Esophagus muscularis mucosa (tissue), 4 donors: ENCODE measurements around the gene ANKRD44.

Source experiments
- EP300 ChIP-seq: sonication (generic); formaldehyde crosslinking; IDR thresholded peaks from one replicate; pipeline ENCODE4 v1.6.1; 2017; ENCODE audit warnings: antibody characterized with exemption
- POLR2A ChIP-seq: fragments of 450-650 bp; IDR thresholded peaks from one replicate; pipeline ENCODE4 v1.6.1; 2017; ENCODE audit warnings: antibody characterized with exemption, moderate library complexity, mild to moderate bottlenecking, low read depth
- POLR2AphosphoS5 ChIP-seq, 2 donors: sonication (generic); formaldehyde crosslinking; IDR thresholded peaks; one replicate each; pipeline ENCODE4 v1.6.1; 2017; ENCODE audit warnings: antibody characterized with exemption in 2 of 2
- TF ChIP-seq, protein P1 (sequence below), 3 experiments: fragments of 200-600 bp in 2 of 3; fragments of 450-650 bp in 1 of 3; sonication (generic) in 2 of 3; IDR thresholded peaks; one replicate each; pipeline ENCODE4 v1.5.1; 2017 to 2019; ENCODE audit warnings: antibody characterized with exemption in 3 of 3, mild to moderate bottlenecking in 2 of 3, moderate library complexity in 1 of 3

GRCh38 chr2:197315371-197315770 is 4.8 kb upstream of the ANKRD44 start:
- TF ChIP-seq EP300 (no peak), POLR2A (no peak), POLR2AphosphoS5 (IDR thresholded peaks at IDR 0.05) (no peak)
- TF ChIP-seq, protein P1, sequence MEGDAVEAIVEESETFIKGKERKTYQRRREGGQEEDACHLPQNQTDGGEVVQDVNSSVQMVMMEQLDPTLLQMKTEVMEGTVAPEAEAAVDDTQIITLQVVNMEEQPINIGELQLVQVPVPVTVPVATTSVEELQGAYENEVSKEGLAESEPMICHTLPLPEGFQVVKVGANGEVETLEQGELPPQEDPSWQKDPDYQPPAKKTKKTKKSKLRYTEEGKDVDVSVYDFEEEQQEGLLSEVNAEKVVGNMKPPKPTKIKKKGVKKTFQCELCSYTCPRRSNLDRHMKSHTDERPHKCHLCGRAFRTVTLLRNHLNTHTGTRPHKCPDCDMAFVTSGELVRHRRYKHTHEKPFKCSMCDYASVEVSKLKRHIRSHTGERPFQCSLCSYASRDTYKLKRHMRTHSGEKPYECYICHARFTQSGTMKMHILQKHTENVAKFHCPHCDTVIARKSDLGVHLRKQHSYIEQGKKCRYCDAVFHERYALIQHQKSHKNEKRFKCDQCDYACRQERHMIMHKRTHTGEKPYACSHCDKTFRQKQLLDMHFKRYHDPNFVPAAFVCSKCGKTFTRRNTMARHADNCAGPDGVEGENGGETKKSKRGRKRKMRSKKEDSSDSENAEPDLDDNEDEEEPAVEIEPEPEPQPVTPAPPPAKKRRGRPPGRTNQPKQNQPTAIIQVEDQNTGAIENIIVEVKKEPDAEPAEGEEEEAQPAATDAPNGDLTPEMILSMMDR (IDR thresholded peaks at IDR 0.05) = no peak
